DMS 273 (cell line): ENCODE results near the gene LAMB4.

Experiments used
- DNase-seq: peaks from one replicate; lab custom pipeline; 2025; ENCODE audit not compliant: unreplicated experiment; lab: John Stamatoyannopoulos, UW

LAMB4 gene

GRCh38 chr7:108016841-108017775 is 113.1 kb downstream of the LAMB4 start:
- peak; percentile 78 for DNase-seq

- DNase-seq: no peak
These were observed 114.4 kb downstream of the LAMB4 start for GRCh38 chr7:108015740-108016139.

- DNase-seq: no peak
These were observed 115.1 kb downstream of the LAMB4 start for GRCh38 chr7:108014747-108015682.

- DNase-seq: no peak
These were observed 115.9 kb downstream of the LAMB4 start for GRCh38 chr7:108014215-108014614.

- peak; percentile 31 for DNase-seq
These were observed 117.4 kb downstream of the LAMB4 start for GRCh38 chr7:108012499-108013430.

GRCh38 chr7:108010377-108010776 is 119.8 kb downstream of the LAMB4 start:
- no peak for DNase-seq

GRCh38 chr7:108009873-108010272 is 120.3 kb downstream of the LAMB4 start:
- DNase-seq: no peak

GRCh38 chr7:108008827-108009226 is 121.3 kb downstream of the LAMB4 start:
- no peak for DNase-seq

- DNase-seq: no peak
These were observed 121.9 kb downstream of the LAMB4 start for GRCh38 chr7:108008240-108008639.

- no peak for DNase-seq
These were observed 122.4 kb downstream of the LAMB4 start for GRCh38 chr7:108007762-108008161.

GRCh38 chr7:108007261-108007660 is 122.9 kb downstream of the LAMB4 start:
- no peak for DNase-seq

GRCh38 chr7:108004220-108005142 is 125.7 kb downstream of the LAMB4 start:
- DNase-seq: peak; percentile 47

- no peak for DNase-seq
These were observed 126.6 kb downstream of the LAMB4 start for GRCh38 chr7:108003599-108003935.

- peak; percentile 95 for DNase-seq
These were observed 127.2 kb downstream of the LAMB4 start, which contains the start of gene LAMB1 for GRCh38 chr7:108002726-108003598. Gene LAMB1 (minus strand): TSS chr7:108003161. CDS start chr7:108002885, 276 bp downstream.

GRCh38 chr7:108001764-108002725 is 128.1 kb downstream of the LAMB4 start:
- DNase-seq: peak; percentile 91

GRCh38 chr7:108000875-108001763 is 129.0 kb downstream of the LAMB4 start:
- DNase-seq: no peak
